Airway epithelial cell (primary cell): ENCODE results near the gene KCNQ1. TPM values are rescaled to one million over a fixed set of nuclear protein-coding genes. Genes with fewer than 3 reads are reported as not detected.

Experiments
- total RNA-seq: library from RNA; depleted of rRNA; stranded (reverse); fragments of >200 nt; gene quantifications from 2 replicates; pipeline ENCODE4 v1.2.3, GENCODE V29; 2015

Gene KCNQ1, protein sequence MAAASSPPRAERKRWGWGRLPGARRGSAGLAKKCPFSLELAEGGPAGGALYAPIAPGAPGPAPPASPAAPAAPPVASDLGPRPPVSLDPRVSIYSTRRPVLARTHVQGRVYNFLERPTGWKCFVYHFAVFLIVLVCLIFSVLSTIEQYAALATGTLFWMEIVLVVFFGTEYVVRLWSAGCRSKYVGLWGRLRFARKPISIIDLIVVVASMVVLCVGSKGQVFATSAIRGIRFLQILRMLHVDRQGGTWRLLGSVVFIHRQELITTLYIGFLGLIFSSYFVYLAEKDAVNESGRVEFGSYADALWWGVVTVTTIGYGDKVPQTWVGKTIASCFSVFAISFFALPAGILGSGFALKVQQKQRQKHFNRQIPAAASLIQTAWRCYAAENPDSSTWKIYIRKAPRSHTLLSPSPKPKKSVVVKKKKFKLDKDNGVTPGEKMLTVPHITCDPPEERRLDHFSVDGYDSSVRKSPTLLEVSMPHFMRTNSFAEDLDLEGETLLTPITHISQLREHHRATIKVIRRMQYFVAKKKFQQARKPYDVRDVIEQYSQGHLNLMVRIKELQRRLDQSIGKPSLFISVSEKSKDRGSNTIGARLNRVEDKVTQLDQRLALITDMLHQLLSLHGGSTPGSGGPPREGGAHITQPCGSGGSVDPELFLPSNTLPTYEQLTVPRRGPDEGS
- 0.79 and 1.6 TPM in 2 replicates for total RNA-seq

DNA sequence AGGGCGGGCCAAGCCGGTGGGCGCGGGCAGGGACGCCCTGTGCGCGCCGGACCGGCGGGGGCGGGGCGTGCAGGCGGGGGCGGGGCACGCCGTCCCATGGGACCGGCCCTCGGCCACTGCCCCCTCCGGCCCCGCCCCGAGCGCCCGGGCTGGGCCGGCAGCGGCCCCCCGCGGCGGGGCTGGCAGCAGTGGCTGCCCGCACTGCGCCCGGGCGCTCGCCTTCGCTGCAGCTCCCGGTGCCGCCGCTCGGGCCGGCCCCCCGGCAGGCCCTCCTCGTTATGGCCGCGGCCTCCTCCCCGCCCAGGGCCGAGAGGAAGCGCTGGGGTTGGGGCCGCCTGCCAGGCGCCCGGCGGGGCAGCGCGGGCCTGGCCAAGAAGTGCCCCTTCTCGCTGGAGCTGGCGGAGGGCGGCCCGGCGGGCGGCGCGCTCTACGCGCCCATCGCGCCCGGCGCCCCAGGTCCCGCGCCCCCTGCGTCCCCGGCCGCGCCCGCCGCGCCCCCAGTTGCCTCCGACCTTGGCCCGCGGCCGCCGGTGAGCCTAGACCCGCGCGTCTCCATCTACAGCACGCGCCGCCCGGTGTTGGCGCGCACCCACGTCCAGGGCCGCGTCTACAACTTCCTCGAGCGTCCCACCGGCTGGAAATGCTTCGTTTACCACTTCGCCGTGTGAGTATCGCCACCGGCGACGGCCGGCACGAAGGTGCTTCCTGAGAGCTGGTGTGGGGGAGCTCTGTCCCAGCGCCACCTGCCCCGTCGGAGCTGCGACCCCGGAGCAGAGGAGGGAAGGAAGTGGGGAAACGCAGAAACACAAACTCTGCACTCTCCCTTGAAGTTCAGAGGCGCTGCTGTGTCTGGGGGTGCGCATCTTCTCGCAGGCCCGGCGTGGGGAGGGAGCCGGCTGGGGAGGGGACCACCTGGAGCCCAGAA, at the start of gene KCNQ1:
Gene KCNQ1 (plus strand): TSS at position 188 of the 925 bp plus-strand sequence. CDS start 91 bp downstream, at position 279.

DNA sequence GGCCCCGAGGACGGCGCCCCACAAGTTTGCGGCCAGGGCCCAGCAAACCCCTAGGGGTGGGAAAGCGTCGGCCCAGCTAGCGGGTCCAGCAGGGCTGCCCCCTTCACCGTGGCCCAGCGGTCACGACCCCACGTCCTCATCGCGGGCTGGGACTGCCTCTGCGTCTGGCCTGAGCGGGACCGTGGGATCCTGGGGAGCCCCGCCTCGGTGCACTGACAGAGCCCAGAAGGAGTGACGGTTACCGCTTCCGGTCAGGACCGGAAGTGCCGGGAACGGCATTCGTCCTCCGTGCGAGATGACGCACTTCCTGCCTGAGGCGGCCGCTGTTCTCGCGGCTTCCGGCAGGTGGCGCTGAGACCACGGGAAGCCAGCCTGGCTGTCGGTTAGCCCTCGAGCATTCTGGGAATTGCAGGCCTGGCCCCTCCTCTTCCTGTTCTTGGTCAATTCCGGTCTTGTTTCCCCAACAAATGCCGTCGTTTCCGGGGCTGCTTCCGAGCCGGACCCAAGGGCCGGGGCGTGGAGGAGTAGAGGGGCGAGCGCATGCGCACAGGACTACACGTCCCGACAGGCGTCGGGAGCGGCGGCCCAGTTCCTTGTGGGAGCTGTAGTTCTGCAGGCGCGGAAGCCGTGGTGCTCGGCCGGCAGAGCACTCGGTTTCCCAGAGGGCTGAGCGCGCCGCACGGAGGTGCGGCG, 44.6 kb upstream of the KCNQ1 start, which contains the start of gene TSSC4:
Gene TSSC4 (plus strand): TSS at position 682 of the 693 bp plus-strand sequence. CDS start 1,884 bp downstream, outside the sequence.

DNA sequence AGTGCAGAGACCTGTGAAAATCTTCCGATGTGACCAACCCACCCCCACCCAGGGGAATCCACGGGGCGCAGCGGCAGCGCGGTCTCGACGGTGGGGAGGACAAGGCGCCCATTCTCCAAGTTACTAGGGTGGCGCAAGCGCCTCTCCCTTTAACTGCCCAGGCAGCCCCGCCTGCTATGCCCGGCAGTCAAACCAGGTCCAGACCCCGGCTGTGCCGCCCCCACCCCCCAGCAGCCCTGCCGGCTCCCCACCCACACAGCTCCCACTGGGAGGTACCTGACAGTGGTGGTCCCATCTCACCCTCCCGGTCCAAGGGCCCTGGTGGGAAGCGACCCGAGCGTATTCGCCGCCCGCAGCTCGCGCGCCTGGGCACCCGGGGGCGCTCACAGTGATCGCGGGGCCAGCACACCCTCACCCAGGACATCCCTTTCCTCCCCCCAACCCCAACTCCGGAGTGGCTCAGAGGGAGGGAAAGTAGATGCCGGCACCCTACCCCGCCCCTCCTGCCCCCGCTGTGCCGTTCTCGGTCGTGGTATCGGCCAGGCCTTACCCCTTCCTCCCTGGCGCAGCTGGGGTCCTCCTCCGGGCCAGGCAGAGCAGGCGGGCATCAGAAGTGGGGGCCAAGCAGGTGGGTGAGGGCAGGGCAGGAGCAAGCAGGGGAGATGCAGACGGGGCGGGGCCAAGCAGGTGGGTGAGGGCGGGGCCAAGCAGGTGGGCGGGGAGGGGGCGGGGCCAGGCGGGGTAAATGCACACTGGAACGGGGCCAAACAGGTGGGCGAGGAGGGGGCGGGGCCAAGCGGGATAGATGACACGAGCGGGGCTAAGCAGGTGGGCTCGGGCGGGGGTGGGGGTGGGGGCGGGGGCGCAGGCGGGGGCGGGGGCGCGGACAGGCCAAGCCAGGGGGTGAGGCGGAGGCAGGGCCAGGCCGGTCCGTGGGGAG, 657 bp upstream of the KCNQ1 start, which contains the start of gene TRPM5:
Gene TRPM5 (minus strand): TSS at position 634 of the 940 bp plus-strand sequence. CDS start 21,478 bp downstream, outside the sequence.

DNA sequence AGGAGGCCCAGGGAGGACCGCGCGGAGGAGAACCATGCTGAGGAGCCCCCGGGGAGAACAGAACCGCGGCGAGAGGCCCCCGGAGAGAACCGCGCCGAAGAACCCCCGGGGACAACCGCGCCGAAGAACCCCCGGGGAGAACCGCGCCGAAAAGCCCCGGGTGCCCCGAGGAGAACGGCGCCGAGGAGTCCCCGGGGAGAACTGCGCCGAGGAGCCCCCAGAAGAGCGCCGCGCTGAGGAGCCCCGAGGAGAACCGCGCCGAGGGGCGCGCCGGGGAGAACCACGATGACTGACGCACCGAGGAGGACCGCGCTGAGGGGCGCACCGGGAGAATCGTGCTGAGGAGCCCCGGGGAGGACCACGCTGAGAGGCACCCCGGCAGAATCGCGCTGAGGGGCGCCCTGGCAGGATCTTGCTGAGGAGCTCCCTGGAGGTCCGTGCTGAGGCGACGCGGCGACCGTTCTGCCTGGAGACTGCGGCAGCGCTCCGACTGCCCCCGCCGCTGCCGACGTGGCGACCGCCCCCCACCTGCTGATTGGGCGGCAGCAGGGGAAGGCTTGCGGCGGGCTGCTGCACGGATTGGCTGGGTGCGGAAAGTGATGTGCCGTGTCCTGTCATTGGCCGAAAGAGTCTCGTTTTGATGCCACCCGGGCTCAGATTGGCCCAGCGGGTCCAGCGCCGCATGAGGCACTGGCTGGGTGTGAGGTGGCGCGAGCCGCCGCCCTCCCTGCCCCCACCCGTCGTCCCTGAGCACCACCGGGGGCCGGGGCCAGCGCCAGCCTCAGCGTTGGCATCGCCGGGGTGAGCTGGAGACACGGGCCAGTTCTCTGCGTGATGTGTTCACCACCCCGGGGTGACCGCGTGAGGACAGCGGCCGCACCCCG, 255.0 kb downstream of the KCNQ1 start, which contains the start of gene KCNQ1OT1:
Gene KCNQ1OT1 (minus strand): TSS at position 464 of the 884 bp plus-strand sequence.

DNA sequence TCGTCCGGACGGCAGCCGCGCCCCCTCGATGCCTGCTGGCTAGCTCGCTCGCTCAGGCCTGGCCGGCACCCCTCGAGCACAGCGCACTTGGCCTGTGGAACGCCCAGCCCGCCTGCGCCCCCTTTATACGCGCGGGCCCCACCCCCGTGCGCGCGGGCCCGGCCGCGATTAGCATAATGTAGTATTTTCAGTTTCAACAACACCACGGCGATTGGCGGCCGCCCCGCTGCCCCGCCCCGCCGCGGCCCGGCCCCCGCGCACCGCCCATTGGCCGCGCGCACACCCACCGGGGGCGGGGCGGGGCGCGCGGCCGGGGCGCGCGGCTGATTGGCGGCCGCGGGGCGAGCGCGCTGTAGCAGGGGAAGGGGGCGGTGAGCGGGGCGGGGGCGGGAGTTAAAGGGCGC, 440.9 kb downstream of the KCNQ1 start, which contains the start of gene CDKN1C:
Gene CDKN1C (minus strand): TSS at position 98 of the 404 bp plus-strand sequence. CDS start 319 bp downstream, outside the sequence.

Other genes with a start within 250 kb of the KCNQ1 start
- 2.5 and 5.3 TPM in 2 replicates for gene ASCL2, start 174.4 kb upstream of the KCNQ1 start, total RNA-seq
- gene C11orf21, start 143.1 kb upstream of the KCNQ1 start, total RNA-seq = not detected in 2 replicates
- gene TSPAN32, start 143.0 kb upstream of the KCNQ1 start, total RNA-seq = not detected in 2 replicates
- 179 and 248 TPM in 2 replicates for gene CD81, start 67.7 kb upstream of the KCNQ1 start, total RNA-seq
- 38.2 and 40.8 TPM in 2 replicates for gene TSSC4, start 44.3 kb upstream of the KCNQ1 start, total RNA-seq
- gene TRPM5, start 494 bp upstream of the KCNQ1 start, total RNA-seq = not detected in 2 replicates